GM10847 (cell line): ENCODE data around the gene STK24.

ENCODE experiments used
- POLR2A ChIP-seq: IDR thresholded peaks from 2 replicates; pipeline ENCODE4 v1.6.1; 2011; ENCODE audit not compliant: insufficient read length; ENCODE audit errors: extremely low read depth

The STK24 gene

DNA sequence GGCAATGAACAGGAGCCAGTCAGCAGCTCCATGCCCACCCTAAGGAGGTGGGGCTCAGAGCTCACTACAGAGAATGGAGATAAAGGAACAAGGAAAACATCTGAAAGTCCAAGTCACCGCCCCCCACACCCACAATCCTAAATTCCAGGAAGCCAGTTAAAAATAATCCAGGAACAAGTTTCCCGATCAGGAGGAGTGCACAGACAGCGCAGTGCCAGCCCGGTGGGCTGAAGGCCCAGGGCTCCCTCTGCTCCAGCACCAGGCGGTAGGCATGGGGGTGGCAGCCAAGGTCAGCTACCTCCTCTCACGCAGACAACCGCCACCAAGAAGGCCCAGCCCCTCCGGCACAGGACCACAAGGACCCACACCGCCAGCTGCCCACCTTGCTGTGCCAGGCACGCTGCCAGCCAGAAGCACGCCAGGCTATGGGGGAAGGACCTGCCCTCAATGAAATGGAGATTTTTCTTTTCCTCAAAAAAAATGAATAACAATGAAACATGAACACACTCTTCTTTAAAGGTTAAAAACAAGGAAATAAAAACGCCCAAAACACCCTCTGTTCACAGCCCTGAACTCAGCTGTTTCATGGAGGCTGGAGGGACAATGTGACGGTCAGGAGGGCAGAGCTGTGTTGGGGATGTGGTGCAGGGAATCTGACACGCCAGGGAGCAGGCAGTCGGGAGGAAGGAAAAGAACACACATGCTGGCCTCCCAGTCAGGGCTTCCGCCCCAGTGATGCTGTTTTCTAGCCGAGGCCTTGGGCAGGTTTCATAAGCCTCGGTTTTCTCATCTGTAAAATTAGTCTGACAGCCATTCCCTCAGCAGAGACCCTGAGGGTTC lies 11.0 kb downstream of the STK24 start:
- TF ChIP-seq POLR2A, result no peak

DNA sequence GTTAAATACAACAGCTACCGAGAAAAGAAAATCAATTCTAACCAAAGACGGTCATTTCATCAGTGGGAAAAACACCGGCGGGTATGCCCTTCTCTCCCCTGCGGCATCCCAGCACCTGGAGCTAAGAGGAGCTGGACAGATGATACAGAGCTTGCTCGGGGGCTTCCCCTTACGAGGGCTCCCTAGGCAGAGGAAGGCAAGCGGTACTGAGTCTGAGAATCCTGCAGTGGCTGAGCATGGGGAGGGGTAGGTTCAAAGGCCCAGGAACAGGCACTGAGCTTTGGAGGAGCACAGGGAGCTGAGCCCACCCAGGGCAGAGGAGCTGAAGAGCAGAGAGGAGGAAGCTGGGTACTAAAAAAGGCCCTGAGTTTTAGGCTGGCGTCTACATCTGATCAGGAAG lies 12.7 kb downstream of the STK24 start:
- TF ChIP-seq POLR2A, result no peak

DNA sequence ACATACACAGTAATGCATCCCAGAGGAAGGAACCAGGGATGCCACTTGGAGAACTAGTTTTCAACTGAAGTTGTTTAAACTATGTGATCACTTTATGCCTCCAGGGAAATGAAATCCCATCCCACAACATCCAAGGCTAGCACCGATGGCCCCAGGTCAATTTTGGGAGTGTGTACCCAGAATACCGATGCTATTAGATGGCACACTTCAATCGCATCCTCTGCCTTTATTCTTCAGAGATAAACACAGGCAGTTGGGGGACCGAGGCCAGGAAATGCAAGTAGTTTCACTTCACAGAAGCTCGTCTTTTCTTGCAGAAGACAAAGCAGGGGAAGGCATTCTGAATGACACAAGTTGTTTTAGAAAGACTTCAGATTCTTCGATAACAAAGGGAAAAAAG lies 13.8 kb downstream of the STK24 start:
- TF ChIP-seq POLR2A, result no peak

DNA sequence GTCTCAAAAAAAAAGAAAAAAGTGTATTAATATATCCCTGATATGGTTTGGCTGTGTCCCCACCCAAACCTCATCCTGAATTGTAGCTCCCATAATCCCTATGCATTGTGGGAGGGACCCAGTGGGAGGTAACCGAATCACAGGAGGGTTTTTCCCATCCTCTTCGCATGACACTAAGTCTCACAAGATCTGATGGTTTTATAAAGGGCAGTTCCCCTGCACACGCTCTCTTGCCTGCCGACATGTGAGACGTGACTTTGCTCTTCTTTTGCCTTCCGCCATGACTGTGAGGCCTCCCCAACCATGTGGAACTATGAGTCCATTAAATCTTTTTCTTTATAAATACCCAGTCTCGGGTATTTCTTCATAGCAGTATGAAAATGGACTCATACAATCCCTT lies 17.7 kb downstream of the STK24 start:
- no peak for TF ChIP-seq POLR2A

DNA sequence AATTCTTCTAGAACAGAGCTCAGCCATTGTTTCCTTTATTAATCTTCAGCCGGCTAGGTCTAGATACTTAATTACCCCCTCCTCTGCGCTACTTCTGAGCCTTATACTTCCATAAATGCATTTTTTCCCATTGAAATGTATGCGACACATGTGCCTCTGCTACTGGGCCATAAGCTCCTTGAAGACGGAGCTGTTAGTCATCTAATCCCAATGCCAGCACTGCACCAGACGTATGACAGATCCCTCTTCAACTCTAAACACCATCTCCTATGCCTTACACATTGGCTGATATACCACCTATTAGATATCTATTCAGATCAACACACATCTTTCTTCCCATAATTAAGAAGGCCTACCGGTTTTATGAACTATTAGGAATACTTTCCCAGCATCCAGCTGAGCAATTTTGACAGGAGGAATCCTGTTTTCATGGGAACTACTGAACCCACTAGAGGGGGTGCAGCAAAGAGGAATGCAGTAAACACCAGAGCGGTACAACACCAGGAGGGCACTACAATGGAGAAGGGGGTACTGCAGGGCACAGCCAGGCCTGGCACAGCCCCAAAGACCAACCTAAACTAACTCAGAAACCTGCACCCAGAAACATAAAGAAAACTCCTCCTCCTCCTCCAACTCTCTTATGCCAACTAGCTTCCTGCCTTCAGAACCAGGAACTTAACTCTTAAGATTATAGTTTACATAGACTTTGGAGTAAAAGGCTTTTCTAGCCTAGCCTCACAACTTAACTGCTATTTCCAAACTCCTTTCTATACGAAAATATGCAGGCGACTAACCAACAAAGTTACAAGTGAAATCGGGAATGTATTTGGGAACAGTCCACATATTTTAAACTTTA lies 18.7 kb downstream of the STK24 start:
- no peak for TF ChIP-seq POLR2A

DNA sequence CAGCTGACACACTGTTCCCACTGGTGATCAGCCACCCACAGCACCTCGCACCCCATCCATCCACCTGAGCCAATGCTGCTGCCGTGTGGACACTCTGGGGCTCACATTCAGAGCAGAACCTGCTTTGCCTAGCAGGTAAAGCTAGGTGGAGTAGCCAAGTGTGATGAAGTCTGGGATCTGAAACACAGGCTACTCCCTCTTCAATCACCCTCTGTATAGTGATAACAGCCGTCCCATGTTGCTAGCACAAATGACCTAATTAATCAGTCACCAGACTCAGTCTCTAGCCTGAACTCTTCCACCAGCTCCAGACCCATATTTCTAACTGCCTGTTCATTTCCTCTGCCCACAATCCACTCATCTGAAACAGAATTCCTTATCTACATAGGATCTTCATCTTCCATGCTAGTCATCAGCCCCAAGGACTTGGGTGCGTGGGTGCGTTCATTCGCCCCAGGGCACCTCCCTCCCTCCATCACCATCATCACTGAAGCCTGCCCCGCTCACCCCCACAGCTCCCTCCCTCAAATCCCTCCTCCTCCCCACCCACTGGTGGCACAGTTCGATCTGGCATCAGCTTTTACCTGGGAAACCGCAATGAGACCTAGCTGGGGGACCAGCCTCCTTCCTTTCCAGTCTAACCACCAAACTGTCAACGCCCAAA lies 19.8 kb downstream of the STK24 start:
- no peak for TF ChIP-seq POLR2A

DNA sequence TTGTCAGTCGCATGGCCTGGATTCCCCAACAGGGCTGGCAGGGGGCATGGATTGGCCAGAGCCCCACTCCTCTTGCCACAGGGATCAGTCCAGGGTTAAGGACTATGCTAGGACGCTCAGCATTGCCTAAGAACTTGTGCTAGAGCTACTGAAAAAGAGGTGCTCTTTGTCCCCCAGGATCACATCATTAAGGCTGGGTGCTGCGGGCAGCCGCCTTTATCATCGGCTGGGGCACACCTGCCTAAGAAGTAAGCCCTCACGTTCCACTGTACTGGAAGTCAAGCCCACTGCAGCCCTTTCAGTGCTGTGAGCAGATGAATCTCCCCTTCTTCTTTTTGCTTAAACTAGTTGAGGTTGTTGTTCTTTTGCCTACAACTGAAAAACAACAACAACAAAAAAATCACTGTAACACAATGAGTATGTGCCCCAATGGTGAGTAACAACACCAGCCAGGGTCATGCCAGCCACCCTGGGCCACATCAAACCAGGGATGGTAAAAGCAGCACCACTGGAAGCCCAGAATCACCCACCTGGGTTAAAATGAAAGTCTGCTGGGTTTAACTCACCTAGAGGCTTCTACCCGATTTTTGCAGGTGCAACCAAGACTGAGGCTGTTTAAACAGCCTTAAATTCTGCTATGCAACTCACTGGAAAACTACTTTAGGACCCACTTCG lies 20.6 kb downstream of the STK24 start:
- TF ChIP-seq POLR2A, result no peak

DNA sequence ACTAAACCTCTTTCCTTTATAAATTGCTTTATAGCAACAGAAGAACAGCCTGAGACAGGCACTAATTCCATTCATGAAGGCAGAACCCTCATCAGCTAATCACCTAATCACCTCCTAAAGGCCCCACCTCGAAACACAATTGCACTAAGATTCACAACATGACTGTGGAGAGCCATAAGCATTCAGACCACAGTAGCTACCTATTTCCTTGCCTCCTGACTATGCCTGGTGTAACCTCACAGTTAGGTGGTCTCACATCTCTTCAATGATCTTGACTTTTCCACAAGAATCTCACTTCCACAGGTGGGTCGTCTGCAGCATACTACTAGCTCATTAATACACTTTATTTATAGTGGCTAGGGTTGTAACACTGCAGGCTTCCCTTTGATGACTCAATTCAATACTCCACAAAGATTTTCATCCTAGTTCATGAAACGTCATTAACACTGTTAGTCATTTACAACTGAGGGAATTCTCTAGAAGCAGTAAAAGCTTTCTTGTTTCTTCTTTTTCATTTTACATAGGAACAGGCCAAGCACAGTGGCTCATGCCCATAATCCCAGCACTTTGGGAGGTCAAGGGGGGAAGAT lies 27.1 kb downstream of the STK24 start:
- no peak for TF ChIP-seq POLR2A

DNA sequence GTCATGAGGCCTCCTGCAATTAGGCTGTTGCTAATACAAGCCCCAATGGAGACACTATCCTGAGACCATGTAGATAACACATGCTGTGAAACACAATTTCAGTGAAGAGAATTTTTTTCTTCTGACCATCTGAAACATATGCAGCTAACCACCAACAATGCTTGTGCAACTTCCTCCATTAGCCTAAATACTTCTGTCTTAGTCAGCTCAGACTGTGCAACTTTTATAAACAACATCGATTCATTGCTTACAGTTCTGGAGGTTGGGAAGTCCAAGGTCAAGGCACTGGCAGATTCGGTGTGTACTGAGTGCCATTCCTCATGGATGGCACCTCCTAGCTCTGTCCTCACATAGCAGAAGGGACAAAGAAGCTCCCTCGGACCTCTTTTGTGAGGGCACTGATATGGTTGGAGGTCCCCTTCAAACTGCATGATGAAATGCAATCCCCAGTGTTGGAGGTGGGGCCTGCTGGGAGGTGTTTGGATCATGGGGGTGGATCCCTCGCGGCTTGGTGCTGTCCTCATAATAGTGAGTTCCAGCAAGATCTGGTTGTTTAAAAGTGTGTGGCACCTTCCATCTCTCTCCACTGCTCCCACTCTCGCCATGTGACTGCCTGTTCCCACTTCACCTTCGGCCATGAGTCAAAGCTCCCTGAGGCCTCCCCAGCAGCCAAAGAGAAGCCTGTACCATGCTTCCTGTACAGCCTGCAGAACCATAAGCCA lies 27.7 kb downstream of the STK24 start:
- TF ChIP-seq POLR2A, result no peak

DNA sequence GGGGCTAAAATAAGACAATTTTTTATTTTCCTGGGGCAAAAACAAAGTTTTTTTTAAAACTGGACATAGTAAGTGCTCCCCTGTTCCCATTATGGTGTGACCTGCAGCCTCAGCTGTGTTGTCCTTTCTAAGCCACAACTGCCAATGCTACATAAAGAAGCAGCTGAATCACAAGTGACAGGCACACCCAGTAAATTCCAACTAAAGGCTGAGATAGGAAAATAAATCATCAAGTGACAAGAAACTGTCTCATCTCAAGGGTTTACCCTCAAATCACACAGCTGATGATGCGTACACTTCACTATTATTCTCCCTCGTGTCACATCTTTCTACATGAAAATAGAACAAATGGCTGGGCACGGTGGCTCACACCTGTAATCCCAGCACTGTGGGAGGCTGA lies 28.7 kb downstream of the STK24 start:
- no peak for TF ChIP-seq POLR2A

DNA sequence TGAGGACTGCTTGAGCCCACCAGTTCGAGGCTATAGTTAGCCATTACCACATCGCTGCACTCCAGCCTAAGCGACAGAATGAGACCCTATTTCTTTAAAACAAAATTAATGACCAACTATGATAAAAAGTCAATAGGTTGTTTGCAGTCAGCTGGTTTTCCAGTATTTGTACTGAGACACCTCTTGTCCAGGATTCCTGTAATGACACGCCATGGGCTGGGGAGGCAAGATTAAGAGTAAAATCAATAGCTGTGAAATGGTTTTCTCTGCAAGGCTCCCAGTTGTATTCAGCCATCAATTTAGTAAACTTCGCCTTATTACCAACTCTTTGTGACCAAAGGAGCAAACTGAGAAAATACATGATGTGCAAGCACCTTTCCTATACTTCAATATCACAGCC lies 29.5 kb downstream of the STK24 start:
- no peak for TF ChIP-seq POLR2A

DNA sequence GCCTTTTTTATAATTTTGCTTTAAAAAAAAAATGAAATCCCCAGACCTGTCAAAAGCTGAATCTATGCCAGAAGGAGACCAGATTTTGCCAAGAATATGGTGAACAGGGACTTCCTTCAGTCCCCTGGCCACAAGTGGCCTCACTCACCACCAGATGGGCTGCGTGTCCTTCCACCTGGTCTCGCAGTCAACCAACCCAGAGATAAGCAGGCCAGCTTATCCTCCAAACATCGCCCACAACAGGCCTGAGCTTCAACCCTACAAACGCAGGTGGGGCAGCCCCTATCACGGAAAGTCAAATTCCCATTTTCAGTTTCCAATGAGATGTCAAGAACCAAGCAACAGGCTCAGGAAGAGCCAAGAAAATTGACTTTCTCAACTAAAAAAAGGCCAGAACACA lies 30.5 kb downstream of the STK24 start:
- no peak for TF ChIP-seq POLR2A

DNA sequence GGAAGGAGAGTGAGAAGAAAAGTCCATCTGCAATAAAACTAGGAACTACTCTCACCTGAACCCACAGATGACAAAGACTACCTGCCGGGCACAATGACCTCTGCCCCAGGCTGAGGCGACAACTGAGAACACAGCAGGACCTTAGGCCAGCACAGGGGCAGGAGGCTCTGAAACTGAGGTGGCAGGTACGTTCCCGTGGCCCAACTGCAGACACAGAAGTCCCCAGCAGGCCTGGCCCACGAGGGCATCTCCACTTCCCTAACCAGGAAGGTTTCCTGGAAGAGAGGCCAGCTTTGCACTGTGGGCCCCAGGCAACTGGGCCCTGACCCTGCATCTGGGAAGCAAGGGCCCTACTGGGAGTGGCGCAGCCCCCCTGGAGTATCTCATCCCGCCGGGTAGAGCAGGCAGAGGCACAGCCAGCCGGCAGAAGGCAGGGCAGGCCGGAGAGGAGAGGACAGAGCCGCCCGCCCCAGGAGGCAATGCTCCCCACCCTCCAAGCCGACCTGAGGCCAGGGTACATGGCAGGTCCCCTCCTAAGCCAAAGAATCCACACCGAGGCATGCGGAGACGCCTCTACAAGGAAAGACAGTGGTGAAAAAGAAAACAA lies 32.7 kb downstream of the STK24 start:
- TF ChIP-seq POLR2A, result no peak
